HepG2 (cell line): ENCODE results near the gene POLR2J.

Source experiments
- CAMTA2 ChIP-seq: sonication (generic); formaldehyde crosslinking; IDR thresholded peaks from 2 replicates; pipeline ENCODE4 v1.4.0; 2020; ENCODE audit warnings: mild to moderate bottlenecking, missing genetic modification reagents, borderline replicate concordance
- CBFB ChIP-seq: sonication (generic); formaldehyde crosslinking; IDR thresholded peaks from 2 replicates; pipeline ENCODE4 v1.4.0; 2020; ENCODE audit warnings: missing genetic modification reagents
- CTCF ChIP-seq: sonication (generic); formaldehyde crosslinking; IDR thresholded peaks from 2 replicates; pipeline ENCODE4 v1.5.0; 2020; ENCODE audit warnings: mild to moderate bottlenecking, missing genetic modification reagents, moderate library complexity
- KAT2B ChIP-seq: fragments of 150-350 bp; IDR thresholded peaks from 2 replicates; pipeline ENCODE4 v1.6.1; 2014; ENCODE audit warnings: low read depth, low read length, borderline replicate concordance
- POLR2AphosphoS5 ChIP-seq: IDR thresholded peaks from 2 replicates; pipeline ENCODE4 v1.6.1; 2012; ENCODE audit warnings: low read depth, low read length
- ZBTB7A ChIP-seq: sonication (generic); formaldehyde crosslinking; IDR thresholded peaks from 2 replicates; pipeline ENCODE4 v1.8.0; 2022; ENCODE audit warnings: mild to moderate bottlenecking, missing genetic modification reagents
- ZNF235 ChIP-seq: sonication (generic); formaldehyde crosslinking; IDR thresholded peaks from 2 replicates; pipeline ENCODE4 v1.8.1; 2023; ENCODE audit warnings: mild to moderate bottlenecking, missing genetic modification reagents, borderline replicate concordance
- ZNF510 ChIP-seq: sonication (generic); formaldehyde crosslinking; IDR thresholded peaks from 2 replicates; pipeline ENCODE4 v1.4.0; 2020; ENCODE audit warnings: low read depth, mild to moderate bottlenecking, missing genetic modification reagents

- no peak for TF ChIP-seq ZNF235
- no peak for TF ChIP-seq ZBTB7A (CRISPR knock-in tag)
- TF ChIP-seq ZNF510: no peak
- TF ChIP-seq POLR2AphosphoS5: no peak
- no peak for TF ChIP-seq CAMTA2 (CRISPR knock-in tag)
- no peak for TF ChIP-seq KAT2B
- no peak for TF ChIP-seq CBFB (CRISPR knock-in tag)
- no peak for TF ChIP-seq CTCF (CRISPR knock-in tag)
Observed at GRCh38 chr7:102445674-102446071, 33.0 kb downstream of the POLR2J start.
